Mesendoderm (in vitro differentiated cells): ENCODE measurements around the gene FXN.
"Not testable (repeated sequence)": the region's sequence is repeated elsewhere in the genome, so short reads cannot be mapped to it uniquely, and the experiment has no call there.

Experiments used
- DNase-seq: peaks from one replicate; pipeline ENCODE4 v3.0.0; 2013
- H2AK5ac ChIP-seq: 2 replicates; pipeline ENCODE4 v1.6.1; 2013; ENCODE audit warnings: low read length, inconsistent platforms
- H2BK120ac ChIP-seq: 2 replicates; pipeline ENCODE4 v1.6.1; 2013; ENCODE audit warnings: low read depth, mild to moderate bottlenecking, low read length, moderate library complexity, mixed read lengths
- H2BK15ac ChIP-seq: replicated peaks from 2 replicates; pipeline ENCODE4 v1.6.1; 2013; ENCODE audit warnings: low read depth, mild to moderate bottlenecking, moderate library complexity
- H2BK5ac ChIP-seq: 2 replicates; pipeline ENCODE4 v1.6.1; 2013; ENCODE audit warnings: low read length, inconsistent platforms
- H3K18ac ChIP-seq: 2 replicates; pipeline ENCODE4 v1.6.1; 2013; ENCODE audit warnings: mild to moderate bottlenecking, low read length, mixed read lengths
- H3K23ac ChIP-seq: one replicate; pipeline ENCODE4 v1.6.1; 2013; ENCODE audit warnings: low read length
- H3K27ac ChIP-seq: 2 replicates; pipeline ENCODE4 v1.5.1; 2013; ENCODE audit warnings: low read depth, mild to moderate bottlenecking, inconsistent platforms, low read length, moderate library complexity
- H3K27me3 ChIP-seq: 2 replicates; pipeline ENCODE4 v1.6.1; 2013; ENCODE audit warnings: low read length, control low read depth, mild to moderate bottlenecking, inconsistent platforms; ENCODE audit not compliant: insufficient read depth, poor library complexity
- H3K36me3 ChIP-seq: 2 replicates; pipeline ENCODE4 v1.6.1; 2013; ENCODE audit warnings: low read length, inconsistent platforms; ENCODE audit not compliant: control insufficient read depth, insufficient read depth
- H3K4ac ChIP-seq: one replicate; pipeline ENCODE4 v1.6.1; 2013; ENCODE audit warnings: low read depth, mild to moderate bottlenecking, low read length, moderate library complexity
- H3K4me1 ChIP-seq: 2 replicates; pipeline ENCODE4 v1.6.1; 2013; ENCODE audit warnings: low read depth, low read length, inconsistent platforms; ENCODE audit not compliant: control insufficient read depth
- H3K4me2 ChIP-seq: 2 replicates; pipeline ENCODE4 v1.6.1; 2013; ENCODE audit warnings: low read length
- H3K4me3 ChIP-seq: 2 replicates; pipeline ENCODE4 v1.5.1; 2013; ENCODE audit warnings: mild to moderate bottlenecking, low read length
- H3K56ac ChIP-seq: one replicate; pipeline ENCODE4 v1.6.1; 2013; ENCODE audit warnings: low read length
- H3K79me1 ChIP-seq: 2 replicates; pipeline ENCODE4 v1.6.1; 2013; ENCODE audit warnings: low read length, inconsistent platforms
- H3K79me2 ChIP-seq: 2 replicates; pipeline ENCODE4 v1.6.1; 2013; ENCODE audit warnings: mild to moderate bottlenecking, low read length; ENCODE audit not compliant: control insufficient read depth, insufficient read depth
- H3K9ac ChIP-seq: 2 replicates; pipeline ENCODE4 v1.6.1; 2013; ENCODE audit warnings: low read length, inconsistent platforms
- H4K5ac ChIP-seq: one replicate; pipeline ENCODE4 v1.6.1; 2013; ENCODE audit warnings: low read length
- H4K8ac ChIP-seq: one replicate; pipeline ENCODE4 v1.6.1; 2013; ENCODE audit warnings: low read depth, mild to moderate bottlenecking, control low read depth, low read length, moderate library complexity
- WGBS: extraction: QIAGEN DNeasy Blood & Tissue Kit; methylation state at CpG from one replicate; pipeline ENCODE4 v1.1.7; 2013; ENCODE audit warnings: low lambda C conversion rate, missing lambda C conversion rate; ENCODE audit not compliant: insufficient coverage; ENCODE audit errors: extremely low coverage; 5-methylcytosine and 5-hydroxymethylcytosine counted together

The FXN gene

DNA sequence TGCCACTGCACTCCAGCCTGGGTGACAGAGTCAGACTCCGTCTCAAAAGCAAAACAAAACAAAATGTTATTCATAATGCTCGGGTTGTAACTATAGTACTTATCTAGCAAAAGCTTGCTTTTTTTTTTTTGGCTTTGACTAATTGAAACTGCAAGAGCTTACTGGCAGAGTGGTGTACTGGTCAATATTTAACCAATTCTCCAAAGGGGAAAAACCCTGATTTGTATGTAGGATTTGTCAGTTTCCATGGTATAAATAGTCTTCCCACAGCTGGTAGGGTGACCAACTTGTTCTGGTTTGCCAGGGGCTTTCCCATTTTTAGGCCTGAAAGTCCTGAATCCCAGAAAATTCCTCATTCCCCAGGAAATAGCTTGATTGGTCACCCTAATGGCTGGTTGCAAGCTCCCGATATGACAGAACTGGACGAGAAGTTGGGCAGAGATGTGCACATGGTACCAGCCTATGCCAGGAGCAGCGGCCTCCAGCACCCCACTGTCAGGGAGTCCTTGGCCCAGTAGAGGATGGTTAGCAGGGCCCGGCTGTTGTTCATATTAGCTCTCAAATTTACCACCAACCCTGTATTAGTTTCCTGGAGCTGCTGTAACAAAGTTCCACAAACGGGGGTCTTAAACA is 58.0 kb downstream of the FXN start:
- H3K79me1 ChIP-seq = no peaks in the 10 kb centered on the region
- no peak overlapping the region for H3K4me3 ChIP-seq
- no peak overlapping the region for H4K8ac ChIP-seq
- H3K4ac ChIP-seq = no peak overlapping the region
- H3K27me3 ChIP-seq = no peaks in the 10 kb centered on the region
- no CpG with 5 or more reads among the region's 7 CpGs for WGBS
- H3K23ac ChIP-seq = no peak overlapping the region
- H3K56ac ChIP-seq = no peak overlapping the region
- no peak overlapping the region for H4K5ac ChIP-seq
- H2AK5ac ChIP-seq = no peak overlapping the region
- DNase-seq = no peak
- no peaks in the 10 kb centered on the region for H3K36me3 ChIP-seq
- no peak overlapping the region for H3K27ac ChIP-seq
- no peak overlapping the region for H3K9ac ChIP-seq
- H3K4me1 ChIP-seq = peaks cover 11% of the 10 kb centered on the region
- H2BK120ac ChIP-seq = no peak overlapping the region
- H2BK5ac ChIP-seq = no peak overlapping the region
- no peak overlapping the region for H3K4me2 ChIP-seq
- H2BK15ac ChIP-seq = no peak overlapping the region
- H3K79me2 ChIP-seq = no peaks in the 10 kb centered on the region
- H3K18ac ChIP-seq = no peak overlapping the region

DNA sequence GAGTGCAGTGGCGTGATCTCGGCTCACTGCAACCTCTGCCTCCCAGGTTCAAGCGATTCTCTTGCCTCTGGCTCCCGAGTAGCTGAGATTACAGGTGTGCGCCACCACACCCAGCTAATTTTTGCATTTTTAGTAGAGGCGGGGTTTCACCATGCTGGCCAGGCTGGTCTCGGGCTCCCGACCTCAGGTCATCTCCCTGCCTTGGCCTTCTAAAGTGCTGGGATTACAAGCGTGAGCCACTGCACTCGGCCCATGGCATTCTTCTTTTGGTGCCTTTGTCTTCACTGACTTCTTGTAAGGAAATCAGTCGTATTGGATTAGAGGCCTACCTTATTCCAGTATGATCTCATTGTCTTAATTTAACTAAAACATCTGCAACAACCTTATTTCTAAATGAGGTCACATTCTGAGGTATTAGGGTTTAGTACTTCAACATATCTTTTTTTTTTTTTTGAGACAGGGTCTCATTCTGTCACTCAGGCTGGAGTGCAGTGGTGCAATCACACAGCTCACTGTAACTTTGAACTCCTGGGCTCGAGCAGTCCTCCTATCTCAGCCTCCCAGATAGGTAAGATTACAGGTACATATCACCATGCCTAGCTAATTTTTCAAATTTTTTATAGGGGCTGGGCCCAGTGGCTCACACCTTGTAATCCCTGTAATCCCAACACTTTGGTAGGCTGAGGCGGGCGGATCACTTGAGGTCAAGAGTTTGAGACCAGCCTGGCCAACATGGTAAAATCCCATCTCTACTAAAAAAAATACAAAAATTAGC is 59.0 kb downstream of the FXN start:
- H2BK5ac ChIP-seq, H3K4ac ChIP-seq, DNase-seq, H3K79me1 ChIP-seq, H3K27ac ChIP-seq, H3K4me2 ChIP-seq, H3K4me3 ChIP-seq, H3K18ac ChIP-seq, H3K79me2 ChIP-seq, H2BK15ac ChIP-seq, H4K5ac ChIP-seq, H2BK120ac ChIP-seq, H3K27me3 ChIP-seq, H3K9ac ChIP-seq, H4K8ac ChIP-seq, H3K23ac ChIP-seq, H3K4me1 ChIP-seq, H3K36me3 ChIP-seq, H2AK5ac ChIP-seq, H3K56ac ChIP-seq: not testable (repeated sequence)
- no CpG with 5 or more reads among the region's 14 CpGs for WGBS

DNA sequence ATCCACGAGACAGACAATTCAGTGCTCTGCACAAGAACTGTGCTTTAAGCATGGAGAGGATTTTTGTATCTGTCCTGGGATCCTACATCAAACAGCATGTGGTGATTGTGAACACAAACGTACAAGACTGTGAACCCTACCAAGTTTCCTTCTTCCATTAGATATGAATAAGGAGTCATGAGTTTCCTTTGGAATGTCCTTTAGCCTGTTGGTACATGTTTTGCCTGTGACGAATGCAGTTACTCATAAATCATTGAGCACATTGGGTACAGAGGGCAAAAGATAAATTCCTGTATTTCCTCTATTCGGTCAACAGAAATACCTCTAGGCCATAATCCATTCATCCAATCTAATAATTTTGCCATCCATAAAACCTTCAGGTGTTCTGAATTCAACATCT is 61.5 kb downstream of the FXN start:
- WGBS = no CpG with 5 or more reads among the region's 4 CpGs
- H2BK120ac ChIP-seq = no peak overlapping the region
- no peak overlapping the region for H3K4me3 ChIP-seq
- H3K4me2 ChIP-seq = no peak overlapping the region
- H2BK15ac ChIP-seq = no peak overlapping the region
- H4K5ac ChIP-seq = no peak overlapping the region
- no peak for DNase-seq
- no peaks in the 10 kb centered on the region for H3K4me1 ChIP-seq
- no peak overlapping the region for H3K56ac ChIP-seq
- no peaks in the 10 kb centered on the region for H3K27me3 ChIP-seq
- H4K8ac ChIP-seq = no peak overlapping the region
- H3K79me2 ChIP-seq = no peaks in the 10 kb centered on the region
- no peaks in the 10 kb centered on the region for H3K79me1 ChIP-seq
- H3K36me3 ChIP-seq = no peaks in the 10 kb centered on the region
- no peak overlapping the region for H2AK5ac ChIP-seq
- no peak overlapping the region for H2BK5ac ChIP-seq
- H3K27ac ChIP-seq = no peak overlapping the region
- H3K4ac ChIP-seq = no peak overlapping the region
- H3K9ac ChIP-seq = no peak overlapping the region
- no peak overlapping the region for H3K18ac ChIP-seq
- no peak overlapping the region for H3K23ac ChIP-seq

DNA sequence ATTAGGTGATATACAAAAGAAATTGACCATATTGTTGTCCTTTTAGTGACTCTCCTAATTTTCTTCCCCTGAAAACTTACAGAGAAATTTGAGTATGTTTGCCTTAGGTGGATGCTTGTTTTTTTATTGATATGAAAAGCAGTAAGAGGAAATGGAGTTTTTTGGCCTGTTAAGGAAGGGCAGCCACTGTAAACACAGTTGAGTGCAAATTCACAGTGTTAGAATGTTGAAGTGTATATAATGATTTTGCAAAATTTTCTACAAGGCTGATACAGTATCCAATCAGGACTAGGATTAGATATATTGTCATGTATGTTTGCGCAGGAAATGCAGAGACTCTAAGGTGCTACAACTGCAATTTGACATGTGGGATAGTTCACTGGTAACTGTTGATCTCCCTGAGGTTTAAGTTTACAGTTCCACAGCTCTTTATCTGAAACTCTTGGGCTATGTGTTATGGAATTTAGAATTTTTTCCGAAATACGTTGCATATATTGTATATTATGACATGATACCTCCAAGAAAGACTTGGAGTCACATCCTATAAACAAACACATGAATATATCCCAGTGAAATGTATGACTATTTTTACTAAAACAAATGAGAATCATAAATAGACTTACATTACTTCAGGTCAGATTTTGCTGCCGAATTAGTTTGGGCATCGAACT is 62.5 kb downstream of the FXN start:
- no peak overlapping the region for H2BK15ac ChIP-seq
- no peak overlapping the region for H4K5ac ChIP-seq
- H3K23ac ChIP-seq = no peak overlapping the region
- H2BK5ac ChIP-seq = no peak overlapping the region
- H4K8ac ChIP-seq = no peak overlapping the region
- no peak overlapping the region for H3K56ac ChIP-seq
- H3K4me3 ChIP-seq = no peak overlapping the region
- H2AK5ac ChIP-seq = no peak overlapping the region
- no peak overlapping the region for H3K4me2 ChIP-seq
- no peak overlapping the region for H3K27ac ChIP-seq
- no peaks in the 10 kb centered on the region for H3K27me3 ChIP-seq
- no peak overlapping the region for H2BK120ac ChIP-seq
- H3K4me1 ChIP-seq = no peaks in the 10 kb centered on the region
- no peak overlapping the region for H3K18ac ChIP-seq
- WGBS = no CpG with 5 or more reads among the region's 5 CpGs
- no peaks in the 10 kb centered on the region for H3K36me3 ChIP-seq
- H3K79me2 ChIP-seq = no peaks in the 10 kb centered on the region
- no peak overlapping the region for H3K4ac ChIP-seq
- H3K79me1 ChIP-seq = no peaks in the 10 kb centered on the region
- DNase-seq = no peak
- no peak overlapping the region for H3K9ac ChIP-seq

DNA sequence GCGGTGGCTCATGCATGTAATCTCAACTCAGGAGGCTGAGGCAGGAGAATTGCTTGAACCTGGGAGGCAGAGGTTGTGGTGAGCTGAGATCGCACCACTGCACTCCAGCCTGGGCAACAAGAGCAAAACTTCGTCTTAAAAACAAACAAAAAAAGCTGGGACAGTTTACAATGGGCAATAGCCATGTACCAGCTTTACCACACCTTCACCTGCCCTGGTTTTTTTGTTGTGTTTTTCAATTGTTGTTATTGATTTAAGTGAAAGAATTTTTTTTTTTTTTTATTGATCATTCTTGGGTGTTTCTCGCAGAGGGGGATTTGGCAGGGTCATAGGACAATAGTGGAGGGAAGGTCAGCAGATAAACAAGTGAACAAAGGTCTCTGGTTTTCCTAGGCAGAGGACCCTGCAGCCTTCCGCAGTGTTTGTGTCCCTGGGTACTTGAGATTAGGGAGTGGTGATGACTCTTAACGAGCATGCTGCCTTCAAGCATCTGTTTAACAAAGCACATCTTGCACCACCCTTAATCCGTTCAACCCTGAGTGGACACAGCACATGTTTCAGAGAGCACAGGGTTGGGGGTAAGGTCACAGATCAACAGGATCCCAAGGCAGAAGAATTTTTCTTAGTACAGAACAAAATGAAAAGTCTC is 67.9 kb downstream of the FXN start:
- not testable (repeated sequence) for H3K18ac ChIP-seq, H3K36me3 ChIP-seq, DNase-seq, H3K4me3 ChIP-seq, H3K4me2 ChIP-seq, H3K27ac ChIP-seq, H3K23ac ChIP-seq, H3K4ac ChIP-seq, H2BK5ac ChIP-seq, H3K56ac ChIP-seq, H4K5ac ChIP-seq, H2BK15ac ChIP-seq, H3K4me1 ChIP-seq, H2BK120ac ChIP-seq, H3K9ac ChIP-seq, H3K79me2 ChIP-seq, H3K79me1 ChIP-seq, H4K8ac ChIP-seq, H3K27me3 ChIP-seq, H2AK5ac ChIP-seq
- WGBS = no CpG with 5 or more reads among the region's 7 CpGs
